Stimulated activated effector memory CD8-positive, alpha-beta T cell treated with anti-CD3 and anti-CD28 coated beads, Interleukin-12 subunit alpha, Interleukin-12 subunit beta, amount 100 ng/mL, for 72 hours (primary cell): ENCODE measurements around the gene ALDH5A1.

Experiments
- ATAC-seq: fragments of 150-1000 bp; cut with Tn5 transposase; 2 replicates; pipeline ENCODE4 v1.10.0; 2021
- DNase-seq, 2 donors: peaks; one replicate each; pipeline ENCODE4 v3.0.0; 2021 to 2022; ENCODE audit warnings: low spot score in 2 of 2
- H3K27ac Mint-ChIP-seq: one replicate; pipeline ENCODE4 v1.8.0; 2022; ENCODE audit warnings: mild to moderate bottlenecking, mixed read lengths
- H3K36me3 Mint-ChIP-seq: one replicate; pipeline ENCODE4 v1.8.0; 2022; ENCODE audit warnings: mild to moderate bottlenecking, mixed read lengths
- H3K4me1 Mint-ChIP-seq: one replicate; pipeline ENCODE4 v1.8.0; 2022; ENCODE audit warnings: mixed read lengths
- H3K4me3 Mint-ChIP-seq: one replicate; pipeline ENCODE4 v1.8.0; 2022; ENCODE audit warnings: mild to moderate bottlenecking, mixed read lengths
- H3K9me3 Mint-ChIP-seq: one replicate; pipeline ENCODE4 v1.8.0; 2022; ENCODE audit warnings: mixed read lengths

Gene ALDH5A1

GRCh38 chr6:24535210-24535609 lies 40.4 kb downstream of the ALDH5A1 start:
- Mint-ChIP-seq H3K36me3 (peaks cover 6% of the 10 kb centered on the region), H3K9me3 (no peaks in the 10 kb centered on the region), H3K27ac (no peak overlapping the region), H3K4me3 (no peak overlapping the region), H3K4me1 (no peaks in the 10 kb centered on the region)
- ATAC-seq (no peak), DNase-seq (no peak)

- ATAC-seq (no peak), DNase-seq (no peak)
- H3K4me1 Mint-ChIP-seq, result no peaks in the 10 kb centered on the region
- no peak overlapping the region for H3K4me3 Mint-ChIP-seq
- H3K27ac Mint-ChIP-seq, result no peak overlapping the region
- peaks cover 6% of the 10 kb centered on the region for H3K36me3 Mint-ChIP-seq
- no peaks in the 10 kb centered on the region for H3K9me3 Mint-ChIP-seq
Observed at GRCh38 chr6:24536466-24536865, 41.7 kb downstream of the ALDH5A1 start.

- Mint-ChIP-seq H3K36me3 (peaks cover 6% of the 10 kb centered on the region), H3K4me1 (no peaks in the 10 kb centered on the region), H3K4me3 (no peak overlapping the region), H3K9me3 (no peaks in the 10 kb centered on the region), H3K27ac (no peak overlapping the region)
- no peak for ATAC-seq
- DNase-seq, result no peak
Observed at GRCh38 chr6:24537082-24537699, 42.4 kb downstream of the ALDH5A1 start.

- H3K36me3 Mint-ChIP-seq, result peaks cover 6% of the 10 kb centered on the region
- DNase-seq (no peak), ATAC-seq (no peak)
- no peaks in the 10 kb centered on the region for H3K9me3 Mint-ChIP-seq
- H3K4me3 Mint-ChIP-seq, result no peak overlapping the region
- H3K27ac Mint-ChIP-seq, result no peak overlapping the region
- H3K4me1 Mint-ChIP-seq, result no peaks in the 10 kb centered on the region
Observed at GRCh38 chr6:24537771-24538385, 43.1 kb downstream of the ALDH5A1 start.

- Mint-ChIP-seq H3K4me3 (no peak overlapping the region), H3K27ac (no peak overlapping the region), H3K36me3 (peaks cover 1% of the 10 kb centered on the region), H3K4me1 (no peaks in the 10 kb centered on the region), H3K9me3 (no peaks in the 10 kb centered on the region)
- ATAC-seq (no peak), DNase-seq (no peak)
Observed at GRCh38 chr6:24539416-24539815, 44.6 kb downstream of the ALDH5A1 start.

- H3K9me3 Mint-ChIP-seq, result no peaks in the 10 kb centered on the region
- no peak for ATAC-seq
- H3K4me3 Mint-ChIP-seq, result no peak overlapping the region
- no peak for DNase-seq
- H3K36me3 Mint-ChIP-seq, result no peaks in the 10 kb centered on the region
- H3K4me1 Mint-ChIP-seq, result no peaks in the 10 kb centered on the region
- H3K27ac Mint-ChIP-seq, result no peak overlapping the region
Observed at GRCh38 chr6:24540197-24540596, 45.4 kb downstream of the ALDH5A1 start.

- Mint-ChIP-seq H3K4me3 (no peak overlapping the region), H3K27ac (no peak overlapping the region), H3K9me3 (no peaks in the 10 kb centered on the region), H3K36me3 (no peaks in the 10 kb centered on the region), H3K4me1 (no peaks in the 10 kb centered on the region)
- ATAC-seq, result no peak
- DNase-seq, result no peak
Observed at GRCh38 chr6:24543683-24544082, 48.9 kb downstream of the ALDH5A1 start.

- no peak for DNase-seq
- Mint-ChIP-seq H3K36me3 (no peaks in the 10 kb centered on the region), H3K4me1 (no peaks in the 10 kb centered on the region), H3K4me3 (no peak overlapping the region), H3K9me3 (no peaks in the 10 kb centered on the region), H3K27ac (no peak overlapping the region)
- no peak for ATAC-seq
Observed at GRCh38 chr6:24545183-24545582, 50.4 kb downstream of the ALDH5A1 start.

- no peak overlapping the region for H3K27ac Mint-ChIP-seq
- DNase-seq, result no peak
- no peak for ATAC-seq
- no peaks in the 10 kb centered on the region for H3K9me3 Mint-ChIP-seq
- H3K4me3 Mint-ChIP-seq, result no peak overlapping the region
- no peaks in the 10 kb centered on the region for H3K4me1 Mint-ChIP-seq
- H3K36me3 Mint-ChIP-seq, result no peaks in the 10 kb centered on the region
Observed at GRCh38 chr6:24545691-24546090, 50.9 kb downstream of the ALDH5A1 start.

- ATAC-seq (no peak), DNase-seq (no peak)
- no peaks in the 10 kb centered on the region for H3K36me3 Mint-ChIP-seq
- no peaks in the 10 kb centered on the region for H3K4me1 Mint-ChIP-seq
- no peak overlapping the region for H3K4me3 Mint-ChIP-seq
- no peak overlapping the region for H3K27ac Mint-ChIP-seq
- H3K9me3 Mint-ChIP-seq, result no peaks in the 10 kb centered on the region
Observed at GRCh38 chr6:24546439-24546838, 51.7 kb downstream of the ALDH5A1 start.

GRCh38 chr6:24547243-24547642 lies 52.5 kb downstream of the ALDH5A1 start:
- DNase-seq (peak; percentile 10 to 57), ATAC-seq (peak; percentile 92)
- H3K9me3 Mint-ChIP-seq, result no peaks in the 10 kb centered on the region
- H3K4me1 Mint-ChIP-seq, result no peaks in the 10 kb centered on the region
- no peak overlapping the region for H3K4me3 Mint-ChIP-seq
- no peak overlapping the region for H3K27ac Mint-ChIP-seq
- H3K36me3 Mint-ChIP-seq, result no peaks in the 10 kb centered on the region

- H3K4me1 Mint-ChIP-seq, result no peaks in the 10 kb centered on the region
- no peak for DNase-seq
- no peaks in the 10 kb centered on the region for H3K36me3 Mint-ChIP-seq
Observed at GRCh38 chr6:24549158-24549557, 54.4 kb downstream of the ALDH5A1 start.

GRCh38 chr6:24549674-24550353 lies 55.0 kb downstream of the ALDH5A1 start:
- ATAC-seq (no peak), DNase-seq (no peak)
- Mint-ChIP-seq H3K9me3 (no peaks in the 10 kb centered on the region), H3K27ac (no peak overlapping the region), H3K4me1 (no peaks in the 10 kb centered on the region), H3K36me3 (no peaks in the 10 kb centered on the region), H3K4me3 (no peak overlapping the region)

More at GRCh38 chr6:24549158-24549557, 54.4 kb downstream of the ALDH5A1 start:
- Mint-ChIP-seq H3K9me3 (no peaks in the 10 kb centered on the region), H3K4me3 (no peak overlapping the region), H3K27ac (no peak overlapping the region)
- ATAC-seq, result no peak

GRCh38 chr6:24551139-24551538 lies 56.4 kb downstream of the ALDH5A1 start:
- H3K27ac Mint-ChIP-seq, result no peak overlapping the region
- H3K36me3 Mint-ChIP-seq, result no peaks in the 10 kb centered on the region
- no peak for DNase-seq
- no peaks in the 10 kb centered on the region for H3K4me1 Mint-ChIP-seq
- ATAC-seq, result no peak
- no peak overlapping the region for H3K4me3 Mint-ChIP-seq
- no peaks in the 10 kb centered on the region for H3K9me3 Mint-ChIP-seq

GRCh38 chr6:24554474-24554873 lies 59.7 kb downstream of the ALDH5A1 start:
- ATAC-seq, result no peak
- Mint-ChIP-seq H3K36me3 (no peaks in the 10 kb centered on the region), H3K27ac (no peak overlapping the region), H3K9me3 (no peaks in the 10 kb centered on the region), H3K4me3 (no peak overlapping the region), H3K4me1 (no peaks in the 10 kb centered on the region)
- DNase-seq, result no peak

GRCh38 chr6:24558516-24558915 lies 63.7 kb downstream of the ALDH5A1 start:
- no peak for ATAC-seq
- H3K9me3 Mint-ChIP-seq, result no peaks in the 10 kb centered on the region

More at GRCh38 chr6:24558516-24558915, 63.7 kb downstream of the ALDH5A1 start:
- no peak for DNase-seq
- Mint-ChIP-seq H3K27ac (no peak overlapping the region), H3K4me1 (no peaks in the 10 kb centered on the region), H3K36me3 (no peaks in the 10 kb centered on the region), H3K4me3 (no peak overlapping the region)
